Panc1 (cell line): ENCODE measurements around the gene PRKAG2.

Experiments used
- CTCF ChIP-seq: fragments of 450-650 bp; IDR thresholded peaks from 2 replicates; pipeline ENCODE4 v1.5.1; 2017; ENCODE audit warnings: mild to moderate bottlenecking
- POLR2AphosphoS5 ChIP-seq: IDR thresholded peaks from 2 replicates; pipeline ENCODE4 v1.6.1; 2012; ENCODE audit warnings: mild to moderate bottlenecking, low read depth, low read length, moderate library complexity
- REST ChIP-seq, 2 experiments: IDR thresholded peaks; 2 replicates each; pipeline ENCODE4 v1.6.1; 2011 to 2012; ENCODE audit warnings: low read depth in 2 of 2, control low read depth in 1 of 2, low read length in 1 of 2, mild to moderate bottlenecking in 1 of 2, moderate library complexity in 1 of 2; ENCODE audit not compliant: insufficient read depth in 1 of 2

DNA sequence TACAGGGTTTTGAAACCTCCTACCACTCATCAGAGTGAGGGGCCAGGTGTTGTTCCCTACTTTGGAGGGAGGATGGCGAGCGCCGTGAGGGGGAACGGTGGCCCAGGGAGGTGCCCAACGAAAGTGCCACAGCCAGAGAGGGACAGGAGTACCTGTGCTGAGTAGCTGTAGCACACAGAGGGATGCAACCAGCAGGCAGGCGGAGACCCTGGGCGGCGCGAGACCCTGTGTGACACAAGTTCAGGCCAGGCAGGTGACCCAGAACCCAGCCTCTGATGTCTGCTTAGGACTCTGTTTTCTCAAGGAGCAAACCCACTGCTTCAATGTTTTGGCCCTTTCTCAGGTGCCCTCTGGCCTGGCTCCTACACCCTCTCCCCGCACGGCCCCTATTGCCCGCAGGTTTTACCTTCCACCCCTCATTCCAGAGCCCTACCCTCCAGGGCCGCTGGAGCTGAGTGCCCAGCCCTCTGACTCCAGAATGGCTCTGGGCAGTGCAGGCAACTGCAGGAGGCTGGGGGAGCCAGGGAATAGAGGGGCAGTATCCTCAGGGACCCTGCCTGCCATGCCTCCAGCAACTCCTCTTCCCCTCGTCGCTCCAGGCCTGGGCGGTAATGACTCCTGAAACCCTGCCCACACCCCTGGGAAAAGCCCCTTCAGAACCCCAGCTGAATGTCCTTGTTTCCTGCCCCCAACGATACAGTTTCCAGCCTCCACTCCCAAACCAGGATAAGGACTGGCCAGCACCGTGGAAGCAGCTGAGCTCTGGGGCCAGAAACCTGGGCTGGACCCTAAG, 193.1 kb downstream of the PRKAG2 start:
- TF ChIP-seq CTCF (no peak), POLR2AphosphoS5 (no peak), REST (IDR thresholded peaks at IDR 0.05; ENCODE audit: insufficient read depth in 1 of 2, low read depth in 2 of 2, low read length in 1 of 2) (no peak)
